ENCODE results near the gene SHROOM4. TPM values are rescaled to one million over a fixed set of nuclear protein-coding genes. Genes with fewer than 3 reads are reported as not detected.

The SHROOM4 gene
- 1 to 10 TPM in 2 of 4 donors, under 1 TPM in 2; under 0.01 to 5.0 (median 1.8) TPM for polyA plus RNA-seq
- long read RNA-seq, donor 1: 0 reads
- long read RNA-seq, donor 2: 0 reads
- long read RNA-seq, donor 3: 0 reads
- long read RNA-seq, donor 4: 0 reads
- long read RNA-seq, donor 5: 0 reads
- long read RNA-seq, donor 6: 0 reads
- long read RNA-seq, donor 7: 0 reads
- long read RNA-seq, donor 8: 0 reads
- long read RNA-seq, donor 9: 0 reads
- long read RNA-seq, donor 10: 0 reads

- H3K36me3 ChIP-seq (ENCODE audit: control insufficient read depth in 3 of 3, insufficient read depth in 2 of 3, low read depth in 1 of 3, low read length in 3 of 3): no peaks in the 10 kb centered on the region
- no peaks in the 10 kb centered on the region for H3K4me1 ChIP-seq (ENCODE audit: control insufficient read depth in 3 of 3, insufficient read depth in 2 of 3, low read depth in 1 of 3, low read length in 2 of 3)
- no peaks in the 10 kb centered on the region for H3K27me3 ChIP-seq (ENCODE audit: control insufficient read depth in 3 of 3, insufficient read depth in 3 of 3, low read length in 3 of 3)
- no peaks in the 10 kb centered on the region for H3K9me3 ChIP-seq (ENCODE audit: control insufficient read depth in 2 of 2, insufficient read depth in 1 of 2, low read depth in 1 of 2, low read length in 1 of 2)
- FAIRE-seq (no peak), DNase-seq (peak; percentile 36 to 74)
- WGBS, 3 donors: 1 to 34% (median 7%) methylated on average over 46 to 47 of the region's 47 CpGs
- peak within 1 kb of the TSS in 2 of 3 donors; percentile 77 to 83 for H3K27ac ChIP-seq (ENCODE audit: low read depth in 1 of 3, low read length in 2 of 3)
- peak within 1 kb of the TSS in 2 of 3 donors; percentile 26 to 70 for H3K4me3 ChIP-seq (ENCODE audit: low read depth in 1 of 3, low read length in 3 of 3)
Observed at GRCh38 chrX:50813843-50814661, at the start of gene SHROOM4. TSS of gene SHROOM4 (minus strand) at chrX:50814194. CDS start at chrX:50814018, 176 bp downstream.

GRCh38 chrX:50863471-50863870, 49.5 kb upstream of the SHROOM4 start:
- Histone ChIP-seq H3K36me3 (ENCODE audit: control insufficient read depth in 3 of 3, insufficient read depth in 2 of 3, low read depth in 1 of 3, low read length in 3 of 3) (no peaks in the 10 kb centered on the region), H3K4me3 (ENCODE audit: low read depth in 1 of 3, low read length in 3 of 3) (no peak overlapping the region), H3K9me3 (ENCODE audit: control insufficient read depth in 2 of 2, insufficient read depth in 1 of 2, low read depth in 1 of 2, low read length in 1 of 2) (no peaks in the 10 kb centered on the region), H3K27ac (ENCODE audit: low read depth in 1 of 3, low read length in 2 of 3) (no peak overlapping the region), H3K4me1 (ENCODE audit: control insufficient read depth in 3 of 3, insufficient read depth in 2 of 3, low read depth in 1 of 3, low read length in 2 of 3) (peaks cover 0 to 2% (median 0%) of the 10 kb centered on the region in 3 donors), H3K27me3 (ENCODE audit: control insufficient read depth in 3 of 3, insufficient read depth in 3 of 3, low read length in 3 of 3) (no peaks in the 10 kb centered on the region)
- 22 to 83% (median 72%) methylated on average over 1 of the region's 1 CpG for WGBS, 3 donors
- DNase-seq (peak in 1 of 2 donors; percentile 25), FAIRE-seq (no peak)

- DNase-seq (no peak), FAIRE-seq (no peak)
- no peaks in the 10 kb centered on the region for H3K9me3 ChIP-seq (ENCODE audit: control insufficient read depth in 2 of 2, insufficient read depth in 1 of 2, low read depth in 1 of 2, low read length in 1 of 2)
- no peak overlapping the region for H3K27ac ChIP-seq (ENCODE audit: low read depth in 1 of 3, low read length in 2 of 3)
- H3K27me3 ChIP-seq (ENCODE audit: control insufficient read depth in 3 of 3, insufficient read depth in 3 of 3, low read length in 3 of 3): no peaks in the 10 kb centered on the region
- no peaks in the 10 kb centered on the region for H3K36me3 ChIP-seq (ENCODE audit: control insufficient read depth in 3 of 3, insufficient read depth in 2 of 3, low read depth in 1 of 3, low read length in 3 of 3)
- WGBS, 3 donors: 77 to 89% (median 84%) methylated on average over 3 of the region's 3 CpGs
- peaks cover 0 to 2% (median 0%) of the 10 kb centered on the region in 3 donors for H3K4me1 ChIP-seq (ENCODE audit: control insufficient read depth in 3 of 3, insufficient read depth in 2 of 3, low read depth in 1 of 3, low read length in 2 of 3)
- no peak overlapping the region for H3K4me3 ChIP-seq (ENCODE audit: low read depth in 1 of 3, low read length in 3 of 3)
Observed at GRCh38 chrX:50860518-50860917, 46.5 kb upstream of the SHROOM4 start.

- no peak overlapping the region for H3K4me3 ChIP-seq (ENCODE audit: low read depth in 1 of 3, low read length in 3 of 3)
- DNase-seq: no peak
- FAIRE-seq: no peak
- no peaks in the 10 kb centered on the region for H3K27me3 ChIP-seq (ENCODE audit: control insufficient read depth in 3 of 3, insufficient read depth in 3 of 3, low read length in 3 of 3)
- no peaks in the 10 kb centered on the region for H3K9me3 ChIP-seq (ENCODE audit: control insufficient read depth in 2 of 2, insufficient read depth in 1 of 2, low read depth in 1 of 2, low read length in 1 of 2)
- no peak overlapping the region for H3K27ac ChIP-seq (ENCODE audit: low read depth in 1 of 3, low read length in 2 of 3)
- H3K4me1 ChIP-seq (ENCODE audit: control insufficient read depth in 3 of 3, insufficient read depth in 2 of 3, low read depth in 1 of 3, low read length in 2 of 3): peaks cover 0 to 2% (median 0%) of the 10 kb centered on the region in 3 donors
- 74 to 86% (median 74%) methylated on average over 3 of the region's 3 CpGs for WGBS, 3 donors
- no peaks in the 10 kb centered on the region for H3K36me3 ChIP-seq (ENCODE audit: control insufficient read depth in 3 of 3, insufficient read depth in 2 of 3, low read depth in 1 of 3, low read length in 3 of 3)
Observed at GRCh38 chrX:50858548-50858947, 44.6 kb upstream of the SHROOM4 start.

- no peak for DNase-seq
- 42 to 52% (median 49%) methylated on average over 1 of the region's 1 CpG for WGBS, 3 donors
- FAIRE-seq: no peak
- Histone ChIP-seq H3K36me3 (ENCODE audit: control insufficient read depth in 3 of 3, insufficient read depth in 2 of 3, low read depth in 1 of 3, low read length in 3 of 3) (no peaks in the 10 kb centered on the region), H3K27me3 (ENCODE audit: control insufficient read depth in 3 of 3, insufficient read depth in 3 of 3, low read length in 3 of 3) (no peaks in the 10 kb centered on the region), H3K27ac (ENCODE audit: low read depth in 1 of 3, low read length in 2 of 3) (no peak overlapping the region), H3K4me1 (ENCODE audit: control insufficient read depth in 3 of 3, insufficient read depth in 2 of 3, low read depth in 1 of 3, low read length in 2 of 3) (no peaks in the 10 kb centered on the region), H3K9me3 (ENCODE audit: control insufficient read depth in 2 of 2, insufficient read depth in 1 of 2, low read depth in 1 of 2, low read length in 1 of 2) (peaks cover 0 to 4% of the 10 kb centered on the region in 2 donors), H3K4me3 (ENCODE audit: low read depth in 1 of 3, low read length in 3 of 3) (no peak overlapping the region)
Observed at GRCh38 chrX:50853399-50853798, 39.4 kb upstream of the SHROOM4 start.

- no peak overlapping the region for H3K4me3 ChIP-seq (ENCODE audit: low read depth in 1 of 3, low read length in 3 of 3)
- no peaks in the 10 kb centered on the region for H3K27me3 ChIP-seq (ENCODE audit: control insufficient read depth in 3 of 3, insufficient read depth in 3 of 3, low read length in 3 of 3)
- DNase-seq: no peak
- H3K36me3 ChIP-seq (ENCODE audit: control insufficient read depth in 3 of 3, insufficient read depth in 2 of 3, low read depth in 1 of 3, low read length in 3 of 3): no peaks in the 10 kb centered on the region
- H3K27ac ChIP-seq (ENCODE audit: low read depth in 1 of 3, low read length in 2 of 3): no peak overlapping the region
- no peaks in the 10 kb centered on the region for H3K4me1 ChIP-seq (ENCODE audit: control insufficient read depth in 3 of 3, insufficient read depth in 2 of 3, low read depth in 1 of 3, low read length in 2 of 3)
- no peak for FAIRE-seq
- H3K9me3 ChIP-seq (ENCODE audit: control insufficient read depth in 2 of 2, insufficient read depth in 1 of 2, low read depth in 1 of 2, low read length in 1 of 2): peaks cover 0 to 4% of the 10 kb centered on the region in 2 donors
- WGBS, 3 donors: 71 to 83% (median 78%) methylated on average over 4 of the region's 4 CpGs
Observed at GRCh38 chrX:50852524-50852923, 38.5 kb upstream of the SHROOM4 start.

GRCh38 chrX:50842221-50842620, 28.2 kb upstream of the SHROOM4 start:
- FAIRE-seq (no peak), DNase-seq (no peak)
- H3K9me3 ChIP-seq (ENCODE audit: control insufficient read depth in 2 of 2, insufficient read depth in 1 of 2, low read depth in 1 of 2, low read length in 1 of 2): no peaks in the 10 kb centered on the region
- no peaks in the 10 kb centered on the region for H3K36me3 ChIP-seq (ENCODE audit: control insufficient read depth in 3 of 3, insufficient read depth in 2 of 3, low read depth in 1 of 3, low read length in 3 of 3)
- no peak overlapping the region for H3K27ac ChIP-seq (ENCODE audit: low read depth in 1 of 3, low read length in 2 of 3)
- 24 to 57% (median 40%) methylated on average over 4 of the region's 4 CpGs for WGBS, 3 donors
- no peaks in the 10 kb centered on the region for H3K27me3 ChIP-seq (ENCODE audit: control insufficient read depth in 3 of 3, insufficient read depth in 3 of 3, low read length in 3 of 3)
- H3K4me1 ChIP-seq (ENCODE audit: control insufficient read depth in 3 of 3, insufficient read depth in 2 of 3, low read depth in 1 of 3, low read length in 2 of 3): no peaks in the 10 kb centered on the region
- H3K4me3 ChIP-seq (ENCODE audit: low read depth in 1 of 3, low read length in 3 of 3): no peak overlapping the region

GRCh38 chrX:50839730-50840129, 25.7 kb upstream of the SHROOM4 start:
- H3K4me3 ChIP-seq (ENCODE audit: low read depth in 1 of 3, low read length in 3 of 3): no peak overlapping the region
- H3K27ac ChIP-seq (ENCODE audit: low read depth in 1 of 3, low read length in 2 of 3): no peak overlapping the region
- H3K27me3 ChIP-seq (ENCODE audit: control insufficient read depth in 3 of 3, insufficient read depth in 3 of 3, low read length in 3 of 3): no peaks in the 10 kb centered on the region
- no peak for DNase-seq
- no peaks in the 10 kb centered on the region for H3K9me3 ChIP-seq (ENCODE audit: control insufficient read depth in 2 of 2, insufficient read depth in 1 of 2, low read depth in 1 of 2, low read length in 1 of 2)
- FAIRE-seq: no peak
- WGBS, 3 donors: 72 to 100% (median 89%) methylated on average over 2 of the region's 2 CpGs
- H3K36me3 ChIP-seq (ENCODE audit: control insufficient read depth in 3 of 3, insufficient read depth in 2 of 3, low read depth in 1 of 3, low read length in 3 of 3): no peaks in the 10 kb centered on the region
- H3K4me1 ChIP-seq (ENCODE audit: control insufficient read depth in 3 of 3, insufficient read depth in 2 of 3, low read depth in 1 of 3, low read length in 2 of 3): no peaks in the 10 kb centered on the region

Data from small intestine (tissue), 16 donors.